Choroid plexus epithelial cell (primary cell): Measurements from ENCODE around the gene SLC12A8.

Experiments
- DNase-seq: peaks from one replicate; pipeline ENCODE4 v3.0.0-alpha.2; 2010; ENCODE audit warnings: low read depth
- H3K4me3 ChIP-seq: 2 replicates; pipeline ENCODE4 v1.5.1; 2011; ENCODE audit warnings: low read depth, mild to moderate bottlenecking, control low read depth, low read length, moderate library complexity
- TF ChIP-seq, protein P1 (sequence below): conservative IDR thresholded peaks from 2 replicates; pipeline ENCODE4 v1.5.1; 2011; ENCODE audit warnings: low read depth, mild to moderate bottlenecking, control low read depth, inconsistent platforms, low read length, moderate library complexity

SLC12A8 gene

DNA sequence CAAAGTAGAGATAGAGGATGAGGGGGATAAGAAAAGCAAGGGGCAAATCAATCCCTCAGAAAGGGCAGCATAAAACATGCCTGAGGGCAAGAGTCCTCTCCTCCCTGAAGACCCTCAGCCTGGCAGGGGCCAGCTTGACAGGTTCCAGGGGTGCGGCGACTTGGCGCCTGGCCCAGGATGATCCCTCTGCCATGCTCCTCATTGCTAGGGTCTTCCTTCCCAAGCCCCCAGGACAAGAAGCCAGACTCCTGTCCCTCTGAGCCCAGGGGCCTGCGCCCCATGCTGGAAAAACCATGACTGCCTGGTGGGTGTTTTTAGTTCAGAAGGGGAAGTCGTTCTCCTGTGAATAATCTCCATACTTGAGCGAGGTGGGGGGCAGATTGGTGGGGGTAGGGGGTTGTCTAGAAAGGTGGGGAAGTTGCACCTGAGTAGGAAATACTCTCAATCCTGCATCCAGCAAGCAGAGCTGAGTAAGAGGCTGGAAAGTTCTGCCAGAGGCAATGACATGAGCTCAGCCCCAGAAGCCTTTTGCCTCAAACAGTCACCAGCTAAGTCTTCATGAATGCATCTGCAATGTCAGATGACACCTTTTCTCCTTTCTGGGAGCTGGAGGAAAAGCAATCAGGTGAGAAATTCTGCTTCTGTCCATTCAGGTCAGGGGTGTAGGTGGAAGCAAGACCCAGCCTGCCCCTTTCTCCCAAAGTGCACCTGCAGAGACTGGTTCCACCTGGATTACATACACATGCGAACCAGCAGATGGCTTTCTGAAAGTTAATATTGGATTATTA is 18.3 kb downstream of the SLC12A8 start:
- TF ChIP-seq, protein P1, sequence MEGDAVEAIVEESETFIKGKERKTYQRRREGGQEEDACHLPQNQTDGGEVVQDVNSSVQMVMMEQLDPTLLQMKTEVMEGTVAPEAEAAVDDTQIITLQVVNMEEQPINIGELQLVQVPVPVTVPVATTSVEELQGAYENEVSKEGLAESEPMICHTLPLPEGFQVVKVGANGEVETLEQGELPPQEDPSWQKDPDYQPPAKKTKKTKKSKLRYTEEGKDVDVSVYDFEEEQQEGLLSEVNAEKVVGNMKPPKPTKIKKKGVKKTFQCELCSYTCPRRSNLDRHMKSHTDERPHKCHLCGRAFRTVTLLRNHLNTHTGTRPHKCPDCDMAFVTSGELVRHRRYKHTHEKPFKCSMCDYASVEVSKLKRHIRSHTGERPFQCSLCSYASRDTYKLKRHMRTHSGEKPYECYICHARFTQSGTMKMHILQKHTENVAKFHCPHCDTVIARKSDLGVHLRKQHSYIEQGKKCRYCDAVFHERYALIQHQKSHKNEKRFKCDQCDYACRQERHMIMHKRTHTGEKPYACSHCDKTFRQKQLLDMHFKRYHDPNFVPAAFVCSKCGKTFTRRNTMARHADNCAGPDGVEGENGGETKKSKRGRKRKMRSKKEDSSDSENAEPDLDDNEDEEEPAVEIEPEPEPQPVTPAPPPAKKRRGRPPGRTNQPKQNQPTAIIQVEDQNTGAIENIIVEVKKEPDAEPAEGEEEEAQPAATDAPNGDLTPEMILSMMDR = no peak
- H3K4me3 ChIP-seq = no peak overlapping the region
- DNase-seq = peak; percentile 40

DNA sequence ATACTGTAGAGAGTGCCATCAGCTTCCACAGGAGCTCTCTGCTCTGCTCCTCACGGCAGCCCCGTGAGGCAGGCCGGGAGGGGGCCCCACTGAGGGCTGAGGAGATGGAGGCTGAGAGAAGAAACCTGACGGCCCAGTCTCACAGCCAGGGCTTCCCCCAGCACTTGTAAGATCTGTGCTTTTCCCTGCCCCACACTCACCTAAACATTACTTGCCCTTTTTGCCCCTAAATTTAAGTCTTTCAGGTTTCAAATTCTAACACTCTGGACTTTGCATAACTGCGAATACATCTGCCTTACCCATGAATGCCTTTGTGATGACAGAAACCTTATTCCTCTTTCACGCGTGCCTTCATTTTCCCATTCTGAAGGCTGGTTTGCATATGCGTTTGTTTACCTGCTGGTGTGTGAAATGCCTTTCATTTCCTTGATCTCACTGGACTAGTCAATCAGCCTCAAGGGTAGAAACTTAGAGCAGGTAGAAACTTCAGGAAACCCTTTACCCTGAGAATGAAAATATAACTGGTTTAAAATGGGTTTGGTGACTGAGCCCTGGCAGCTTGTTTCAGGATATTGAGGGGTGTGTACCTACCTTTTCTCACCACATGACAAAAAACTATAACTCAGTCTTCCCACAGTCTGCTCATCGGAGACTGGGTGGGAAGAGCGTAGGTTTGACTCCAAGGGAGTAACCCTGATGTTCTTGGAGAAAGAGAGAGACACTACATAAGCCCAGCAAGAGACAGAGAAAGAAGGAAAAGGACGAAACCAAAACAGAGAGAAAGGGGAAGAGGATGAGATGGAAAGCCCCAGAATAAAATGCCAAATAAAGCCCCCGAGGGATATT is 20.1 kb downstream of the SLC12A8 start:
- TF ChIP-seq, protein P1 = peak; percentile 38
- DNase-seq = no peak
- no peak overlapping the region for H3K4me3 ChIP-seq

GRCh38 chr3:125191730-125192129 is 20.8 kb downstream of the SLC12A8 start:
- H3K4me3 ChIP-seq = no peak overlapping the region
- DNase-seq = no peak
- TF ChIP-seq, protein P1 = no peak

- TF ChIP-seq, protein P1 = no peak
- no peak overlapping the region for H3K4me3 ChIP-seq
- DNase-seq = no peak
Measured at GRCh38 chr3:125191256-125191655, 21.3 kb downstream of the SLC12A8 start.

DNA sequence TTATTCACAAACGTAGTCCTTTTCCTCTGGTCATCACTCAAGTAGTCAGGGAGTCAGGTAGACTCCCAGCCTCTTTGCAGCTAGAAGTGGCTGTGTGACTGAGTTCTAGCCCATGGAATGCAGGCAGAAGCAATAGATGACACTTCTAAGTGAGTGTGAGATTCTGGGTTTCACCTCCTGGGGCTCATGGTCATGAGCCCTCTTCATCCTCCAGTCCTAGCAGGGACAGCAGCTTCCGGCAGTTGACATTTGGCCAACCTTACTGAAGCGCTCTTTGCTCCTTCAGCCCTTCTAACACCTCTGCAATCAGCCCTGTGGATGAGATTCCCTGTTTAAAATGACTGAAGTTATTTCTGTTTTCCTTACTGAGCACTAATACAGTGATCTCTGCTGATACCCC is 21.8 kb downstream of the SLC12A8 start:
- no peak overlapping the region for H3K4me3 ChIP-seq
- TF ChIP-seq, protein P1 = no peak
- no peak for DNase-seq

- TF ChIP-seq, protein P1 = no peak
- no peak for DNase-seq
- H3K4me3 ChIP-seq = no peak overlapping the region
Measured at GRCh38 chr3:125189378-125190165, 23.0 kb downstream of the SLC12A8 start.
